NOMO-1 treated with DMSO at 0.1 percent for 48 hours (cell line): ENCODE data around the gene SLC12A7.
"Not testable (repeated sequence)": the region's sequence is repeated elsewhere in the genome, so short reads cannot be mapped to it uniquely, and the experiment has no call there.

ENCODE experiments used
- DNase-seq: peaks from one replicate; lab custom pipeline; 2025; ENCODE audit not compliant: unreplicated experiment; lab: John Stamatoyannopoulos, UW

Gene SLC12A7

DNA sequence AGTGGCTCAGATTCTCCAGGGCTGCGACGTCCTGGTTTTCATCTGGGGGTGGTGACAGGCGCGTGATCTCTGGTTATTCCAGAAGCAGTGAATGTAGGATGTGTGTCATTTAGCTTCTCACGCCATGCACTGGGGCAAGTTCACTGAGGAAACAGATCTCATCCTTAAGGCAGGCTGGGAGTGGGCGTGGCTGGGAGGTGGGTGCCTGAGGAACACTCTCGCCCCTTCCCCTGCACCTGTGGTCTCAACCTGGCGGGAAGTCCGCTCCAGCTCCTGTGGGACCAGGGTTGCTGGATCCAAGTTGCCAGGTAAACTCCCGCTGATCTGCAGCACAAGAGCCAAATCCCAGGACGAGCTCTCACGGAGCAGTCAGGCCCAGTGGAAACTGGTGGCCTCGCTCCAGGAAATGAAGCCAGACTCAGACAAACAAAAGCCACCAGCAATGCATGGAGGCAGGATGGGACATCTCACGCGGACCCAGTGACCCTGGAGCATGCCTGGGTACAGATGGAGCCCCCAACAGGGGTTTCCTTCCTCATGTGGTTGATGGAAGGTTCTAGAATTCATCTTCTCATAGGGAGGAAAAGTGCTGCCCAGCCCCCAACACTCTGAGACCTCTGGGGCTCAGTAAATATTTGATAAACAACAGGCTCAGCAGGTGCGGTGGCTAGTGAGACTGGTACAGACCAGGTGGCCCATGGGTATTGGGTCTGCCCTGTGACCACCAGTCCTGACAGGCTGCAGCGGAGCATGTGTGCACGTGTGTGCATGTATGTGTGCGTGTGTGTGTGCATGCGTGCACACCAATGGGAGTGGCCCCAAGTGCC lies 16.3 kb upstream of the SLC12A7 start:
- DNase-seq: no peak

DNA sequence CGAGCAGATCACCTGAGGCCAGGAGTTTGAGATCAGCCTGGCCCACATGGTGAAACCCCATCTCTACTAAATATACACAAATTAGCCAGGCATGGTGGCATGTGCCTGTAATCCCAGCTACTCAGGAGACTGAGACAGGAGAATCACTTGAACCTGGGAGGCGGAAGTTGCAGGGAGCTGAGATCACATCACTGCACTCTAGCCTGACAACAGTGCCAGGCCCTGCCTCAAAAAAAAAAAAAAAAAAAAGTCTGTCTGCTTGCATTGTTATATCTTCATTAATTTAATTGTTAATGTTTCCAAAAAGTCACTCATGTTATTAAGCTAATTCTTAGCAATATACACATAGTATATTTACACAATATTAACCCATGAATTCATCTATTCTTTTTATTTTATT lies 13.8 kb upstream of the SLC12A7 start:
- DNase-seq: not testable (repeated sequence)

DNA sequence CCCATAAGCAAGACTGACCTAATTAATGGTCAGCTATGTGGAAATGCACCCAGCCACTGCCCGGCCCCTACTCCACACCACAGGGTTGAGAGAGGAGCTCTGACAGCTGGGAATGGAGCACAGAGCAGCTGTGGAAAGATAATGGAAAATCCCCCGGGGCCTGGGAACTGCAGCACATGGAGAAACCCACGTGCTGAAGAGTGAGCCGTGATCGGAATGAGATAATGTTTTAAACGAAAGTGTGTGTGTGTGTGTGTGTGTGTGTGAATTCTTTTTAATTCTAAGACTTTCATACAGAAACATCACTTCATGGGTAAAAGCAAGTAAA lies 13.1 kb upstream of the SLC12A7 start:
- no peak for DNase-seq

DNA sequence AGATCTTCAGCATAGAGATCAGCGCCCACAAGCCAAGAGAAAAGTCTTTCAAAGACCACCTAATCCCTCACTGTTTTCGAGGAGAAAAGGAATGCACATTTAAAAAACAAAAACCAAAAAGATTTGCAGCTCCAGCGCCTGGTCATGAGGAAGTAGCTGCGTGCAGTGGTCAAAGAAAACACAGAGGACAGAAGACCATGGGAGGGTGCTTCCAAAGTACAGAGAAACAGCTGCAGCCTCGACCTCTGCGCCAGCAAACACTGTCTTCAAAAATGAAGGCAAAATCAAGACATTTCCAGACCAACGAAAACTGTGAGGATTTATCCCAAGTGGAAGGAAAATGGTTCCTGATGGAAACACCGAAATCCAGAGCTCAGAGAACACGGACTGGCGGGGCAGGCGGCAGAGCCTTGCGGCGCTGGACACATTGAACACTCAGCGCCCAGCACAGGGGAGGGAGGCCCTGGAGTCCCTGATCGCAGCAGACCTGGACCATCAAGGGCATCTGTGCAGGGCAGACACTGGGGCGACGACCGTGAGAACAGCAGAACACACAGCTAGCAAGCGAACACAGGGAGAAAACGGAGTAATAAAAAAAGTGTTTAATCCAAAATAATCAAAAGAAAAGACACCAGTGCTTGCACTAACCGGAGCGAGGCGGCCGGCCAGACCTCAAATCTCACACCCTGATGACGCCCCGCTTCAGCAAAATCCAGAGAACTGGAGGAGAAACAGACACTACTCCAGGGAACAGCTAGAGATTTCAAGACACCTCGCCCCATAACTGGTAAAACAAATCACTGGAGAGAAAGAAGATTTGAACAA lies 12.6 kb upstream of the SLC12A7 start:
- no peak for DNase-seq

DNA sequence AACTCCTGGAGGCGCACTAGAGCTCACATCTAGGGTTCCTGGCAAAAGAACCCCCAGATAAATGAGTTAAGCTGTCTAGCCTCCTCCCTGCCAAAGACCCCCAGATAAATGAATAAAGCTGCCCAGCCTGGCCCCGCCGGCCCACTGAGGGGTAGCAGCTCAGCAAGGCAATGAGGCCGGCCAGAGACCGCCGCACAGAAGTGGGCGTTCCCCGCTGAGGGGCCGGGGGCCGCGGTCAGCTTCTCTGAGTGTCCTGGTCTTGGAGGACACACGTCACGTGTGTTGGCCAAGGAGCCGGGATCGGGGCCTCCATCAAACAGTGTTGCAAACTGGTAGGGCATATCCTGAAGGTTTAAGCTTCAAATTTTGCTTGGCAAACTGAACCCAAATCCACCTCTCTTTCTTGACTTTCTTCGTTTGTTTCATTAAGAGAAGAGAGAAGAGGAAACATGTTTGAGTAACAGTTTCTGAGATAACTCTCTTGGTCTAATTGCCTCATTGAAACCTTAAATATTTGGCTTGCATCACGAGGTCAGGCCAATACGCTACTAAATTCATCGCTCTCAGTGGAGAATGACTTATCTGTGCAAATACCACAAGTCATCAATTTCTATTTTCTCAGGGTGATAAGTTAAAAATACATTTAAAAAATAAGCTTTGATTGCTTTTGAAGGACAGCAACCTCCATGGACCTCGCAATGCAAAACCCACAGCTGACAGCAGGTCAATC lies 11.7 kb upstream of the SLC12A7 start:
- DNase-seq: peak; percentile 23

DNA sequence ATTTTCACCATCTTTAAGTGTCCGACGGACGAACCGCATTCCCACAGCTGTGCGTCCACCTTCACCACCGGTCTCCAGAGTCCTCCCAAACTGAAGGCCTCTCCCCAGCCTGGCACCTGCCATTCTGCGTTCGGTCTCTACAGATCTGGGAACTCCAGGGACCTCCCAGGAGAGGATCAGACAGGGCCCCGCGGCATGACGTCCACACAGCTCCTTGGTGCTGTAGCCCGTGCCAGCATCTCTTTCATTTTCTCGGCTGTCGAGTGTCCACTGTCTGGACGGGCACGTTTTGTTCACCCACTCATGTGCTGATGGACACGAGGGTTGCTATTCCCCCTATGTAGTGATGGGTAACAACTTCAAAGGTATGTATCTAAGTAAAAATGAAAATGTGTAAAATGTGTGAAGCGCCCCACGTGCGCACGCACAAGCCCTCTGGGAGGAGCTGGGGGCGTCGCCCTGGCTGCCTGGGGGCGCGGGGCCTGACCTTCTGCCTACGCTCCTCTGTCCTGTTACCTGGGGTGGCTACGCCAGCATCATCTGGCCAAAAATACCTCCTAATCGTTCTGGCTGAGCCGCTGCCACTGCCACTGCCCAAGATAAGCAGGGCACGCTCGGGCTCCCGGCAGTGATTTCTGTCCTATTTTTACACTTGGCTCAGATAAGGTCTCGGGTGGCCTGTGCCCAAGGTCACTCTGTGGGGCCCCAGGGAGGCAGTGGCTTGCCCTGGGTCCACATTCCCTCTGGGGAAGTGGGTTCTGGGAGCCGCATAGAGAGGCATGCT lies 10.8 kb upstream of the SLC12A7 start:
- DNase-seq: no peak

DNA sequence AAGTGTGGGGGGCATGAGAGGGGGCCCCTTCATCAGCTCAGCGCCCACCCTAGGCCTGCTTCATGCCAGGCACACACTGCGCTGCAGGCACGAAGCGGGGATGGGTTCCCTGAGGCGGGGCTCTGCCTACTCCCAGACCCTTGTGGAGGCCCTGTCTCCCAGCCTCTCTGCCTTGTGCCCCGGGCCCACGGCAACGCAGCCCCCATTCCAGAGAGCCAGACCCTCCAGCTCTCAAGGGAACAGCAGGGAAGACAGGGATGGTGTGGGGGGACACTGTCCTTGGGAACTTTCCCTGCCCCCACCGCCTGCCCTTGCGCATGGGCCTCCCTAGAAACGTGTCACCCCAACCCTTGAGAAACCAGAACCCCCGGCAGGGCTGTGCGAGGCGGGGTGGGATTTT lies 10.0 kb upstream of the SLC12A7 start:
- no peak for DNase-seq

DNA sequence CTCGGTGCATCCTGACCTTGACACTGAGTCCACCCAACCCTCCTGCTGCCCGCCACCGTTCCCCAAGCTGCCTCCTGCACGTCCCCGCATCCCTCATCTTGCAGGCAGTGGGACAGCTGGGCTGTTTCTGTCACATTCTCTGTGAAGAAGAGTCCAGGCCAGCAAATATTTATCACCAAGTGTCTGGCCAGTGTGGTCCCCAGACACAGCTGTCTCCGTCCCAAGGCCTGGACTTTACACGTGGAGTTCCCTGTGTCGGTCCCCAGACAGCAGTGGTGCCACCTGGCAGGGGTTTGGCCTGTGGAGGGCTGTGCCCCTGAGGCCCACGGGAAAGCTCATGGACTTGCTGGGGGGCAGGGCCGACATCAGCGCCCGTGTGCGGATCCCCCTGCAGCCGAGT lies 9.2 kb upstream of the SLC12A7 start:
- DNase-seq: no peak

DNA sequence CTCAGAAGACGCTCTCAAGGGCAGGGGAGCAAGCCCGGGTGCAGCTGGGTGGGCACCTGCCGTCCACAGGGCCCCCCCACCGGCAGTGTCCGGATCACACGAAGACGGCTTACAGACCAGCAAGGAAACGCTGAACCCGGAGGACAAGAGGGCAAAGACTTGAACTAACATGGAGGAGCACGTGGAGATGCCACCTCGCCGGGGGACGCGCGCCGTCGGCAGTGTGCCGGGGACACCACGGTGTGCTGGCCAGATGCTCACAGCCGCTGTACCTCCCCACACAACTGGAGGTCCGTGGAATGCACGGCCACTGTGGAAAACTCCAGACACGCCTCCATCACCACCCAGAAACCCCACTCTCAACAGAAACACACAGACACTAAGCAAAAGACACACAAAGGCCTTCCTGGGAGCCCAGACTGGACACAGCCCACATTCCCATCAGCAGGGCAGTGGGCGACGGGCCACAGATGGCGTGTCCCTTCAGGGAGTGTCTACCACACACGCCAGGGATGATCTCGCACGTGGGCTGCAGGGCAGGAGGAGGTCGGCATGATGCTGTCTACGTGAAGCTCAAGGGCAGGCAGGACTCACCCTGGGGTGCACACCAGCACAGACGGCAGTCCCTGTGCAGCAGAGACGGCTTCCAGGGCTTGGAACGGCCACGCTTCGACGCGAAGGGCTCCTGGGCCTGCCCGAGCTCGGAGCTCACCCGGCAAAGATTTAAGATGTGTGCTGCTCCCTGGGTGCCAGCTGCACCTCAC lies 8.6 kb upstream of the SLC12A7 start:
- DNase-seq: no peak

DNA sequence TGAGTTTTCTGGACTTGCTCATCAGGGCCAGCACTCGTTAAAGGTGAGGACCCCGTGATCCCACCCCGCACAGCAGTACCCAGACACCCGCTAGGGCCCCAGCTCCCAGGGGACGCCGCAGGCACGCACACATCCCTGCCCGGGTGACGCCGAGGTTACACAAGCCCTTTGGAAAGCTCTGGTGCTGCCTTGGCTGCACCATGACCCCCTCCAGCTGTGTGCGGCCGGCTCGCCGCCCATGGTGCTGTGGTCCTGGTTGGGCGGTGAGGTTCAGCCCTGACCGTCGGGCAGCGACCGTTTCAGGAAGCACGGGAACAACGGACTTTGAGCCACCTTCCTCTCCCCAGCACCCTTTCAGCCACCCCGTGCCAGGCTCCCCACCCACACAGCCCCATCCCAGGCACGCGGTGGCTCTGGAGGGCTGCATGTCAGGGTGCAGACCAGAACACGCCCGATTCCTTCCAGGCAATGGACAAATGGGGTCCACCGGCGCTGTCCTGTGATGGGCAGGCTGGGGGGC lies 7.5 kb upstream of the SLC12A7 start:
- DNase-seq: no peak

DNA sequence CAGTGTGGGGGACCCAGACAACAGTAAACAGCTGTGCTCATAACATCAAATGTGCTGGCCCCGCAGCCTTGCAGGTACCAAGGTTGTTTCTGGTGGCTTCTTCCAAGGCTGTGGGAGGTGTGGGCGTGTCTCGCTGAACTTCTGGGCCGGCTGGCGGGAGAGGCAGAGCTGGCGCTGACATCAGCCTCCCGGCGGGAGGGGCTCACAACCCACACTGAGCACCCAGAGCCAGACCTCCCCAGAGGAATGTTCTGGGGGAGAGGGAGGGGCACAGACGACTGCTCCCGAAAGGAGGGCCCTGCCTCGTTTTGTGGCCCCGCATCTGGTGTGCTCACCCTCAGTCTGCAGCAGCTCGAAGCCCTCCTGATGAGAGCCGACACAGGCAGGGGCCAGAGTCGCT lies 6.9 kb upstream of the SLC12A7 start:
- no peak for DNase-seq

DNA sequence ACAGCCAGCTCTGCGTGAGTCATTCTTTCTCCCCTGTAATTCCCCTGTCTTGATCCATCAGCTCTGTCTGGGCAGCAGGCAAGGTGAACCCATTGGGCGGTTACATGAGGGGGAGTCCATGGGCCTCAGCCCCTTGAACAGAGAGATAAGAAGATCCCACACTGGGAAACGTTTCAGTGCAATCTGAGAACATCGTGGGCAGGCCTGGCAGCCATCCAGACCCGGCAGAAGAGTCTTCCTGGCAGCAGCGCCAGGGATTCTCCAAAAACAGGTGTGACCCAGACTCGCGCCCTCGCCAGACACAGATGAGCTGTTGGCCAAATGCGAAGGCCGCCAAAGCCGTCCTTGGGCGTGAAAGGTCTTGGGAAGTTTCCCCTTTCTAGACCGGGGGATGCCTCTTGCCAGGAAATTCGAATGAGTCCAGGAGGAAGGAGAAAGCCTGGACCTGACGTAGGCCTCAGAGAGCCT lies 6.4 kb upstream of the SLC12A7 start:
- DNase-seq: no peak

DNA sequence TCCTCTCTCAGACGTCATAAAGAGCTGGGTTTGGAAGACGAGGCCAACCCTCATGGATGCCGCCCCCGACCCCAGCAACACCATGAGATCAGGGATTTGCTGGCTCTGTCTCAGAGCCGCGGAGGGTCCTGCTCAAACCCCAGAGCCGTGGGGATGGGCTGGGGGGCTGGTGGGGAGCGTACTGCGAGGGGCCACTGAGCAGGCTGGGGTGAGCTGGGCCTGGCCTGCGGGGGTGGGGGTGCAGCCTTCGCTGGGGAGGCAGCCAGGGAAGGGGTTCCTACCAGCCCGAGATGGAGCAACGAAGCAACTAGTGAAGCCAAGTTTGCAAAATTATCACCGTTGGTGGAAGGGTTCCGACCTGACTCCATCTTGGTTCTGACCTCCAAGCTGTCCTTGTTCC lies 5.1 kb upstream of the SLC12A7 start:
- no peak for DNase-seq

DNA sequence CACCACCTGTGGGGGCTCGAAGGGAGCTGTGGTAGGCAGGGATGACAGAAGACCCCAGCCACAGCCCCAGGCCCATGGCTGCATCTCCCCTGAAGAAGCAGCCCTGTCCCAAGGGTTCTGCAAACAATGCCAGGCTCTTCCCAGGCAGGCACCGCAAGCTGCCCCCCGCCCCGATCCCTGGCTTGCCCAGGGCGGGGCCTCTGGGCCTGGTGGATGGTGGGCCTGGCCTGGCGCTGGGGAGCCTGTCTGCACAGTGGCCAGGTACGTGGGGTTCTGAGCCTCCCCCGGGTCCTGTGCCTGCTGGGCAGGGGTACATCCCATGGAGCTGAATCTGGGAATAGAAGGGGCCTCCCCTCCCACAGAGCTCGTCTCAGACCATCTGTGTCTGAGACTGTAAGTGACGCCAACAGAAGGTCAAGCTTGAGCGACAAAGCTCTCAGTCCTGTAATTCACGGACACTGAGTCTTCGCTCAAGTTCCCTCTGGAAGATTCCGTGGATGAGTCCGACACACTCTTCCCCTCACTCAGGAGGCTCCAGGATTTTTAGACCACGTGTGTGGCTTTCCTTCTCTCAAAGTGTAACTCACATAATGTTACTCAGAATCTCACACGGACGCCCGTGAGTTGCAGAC lies 4.4 kb upstream of the SLC12A7 start:
- no peak for DNase-seq

DNA sequence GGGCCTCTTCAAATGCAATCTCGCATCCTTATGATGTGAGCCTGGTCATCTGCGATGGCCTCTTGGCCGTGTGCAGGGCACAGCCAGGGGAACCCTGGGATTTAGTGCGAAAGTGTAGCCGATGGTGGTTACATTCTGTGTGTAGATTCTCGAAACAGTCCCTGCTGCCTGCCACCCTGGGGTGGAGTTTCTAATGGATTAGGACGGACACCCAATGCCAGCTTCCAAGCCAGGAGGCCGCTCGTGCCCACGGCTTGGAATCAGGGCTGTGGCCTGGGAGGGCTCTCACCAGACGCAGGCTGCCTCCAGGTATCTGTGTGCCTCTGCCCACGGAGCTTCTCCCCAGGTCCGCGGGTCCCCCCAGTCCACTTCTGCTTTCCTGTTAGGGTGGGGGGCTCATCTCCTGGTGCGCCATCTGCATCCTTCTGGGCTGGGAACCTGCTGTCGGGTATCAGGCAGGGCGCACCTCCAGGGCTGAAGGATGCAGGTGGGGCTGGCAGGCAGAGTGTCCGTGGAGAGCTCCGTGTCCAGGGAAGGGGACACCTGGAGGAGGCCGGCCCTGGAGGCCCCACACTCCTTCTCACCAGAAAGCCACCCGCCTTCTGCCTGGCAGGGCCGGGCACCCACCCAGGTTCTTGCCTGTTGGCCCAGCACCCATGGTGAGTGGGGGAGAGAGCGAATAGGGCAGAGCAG lies 3.4 kb upstream of the SLC12A7 start:
- no peak for DNase-seq

DNA sequence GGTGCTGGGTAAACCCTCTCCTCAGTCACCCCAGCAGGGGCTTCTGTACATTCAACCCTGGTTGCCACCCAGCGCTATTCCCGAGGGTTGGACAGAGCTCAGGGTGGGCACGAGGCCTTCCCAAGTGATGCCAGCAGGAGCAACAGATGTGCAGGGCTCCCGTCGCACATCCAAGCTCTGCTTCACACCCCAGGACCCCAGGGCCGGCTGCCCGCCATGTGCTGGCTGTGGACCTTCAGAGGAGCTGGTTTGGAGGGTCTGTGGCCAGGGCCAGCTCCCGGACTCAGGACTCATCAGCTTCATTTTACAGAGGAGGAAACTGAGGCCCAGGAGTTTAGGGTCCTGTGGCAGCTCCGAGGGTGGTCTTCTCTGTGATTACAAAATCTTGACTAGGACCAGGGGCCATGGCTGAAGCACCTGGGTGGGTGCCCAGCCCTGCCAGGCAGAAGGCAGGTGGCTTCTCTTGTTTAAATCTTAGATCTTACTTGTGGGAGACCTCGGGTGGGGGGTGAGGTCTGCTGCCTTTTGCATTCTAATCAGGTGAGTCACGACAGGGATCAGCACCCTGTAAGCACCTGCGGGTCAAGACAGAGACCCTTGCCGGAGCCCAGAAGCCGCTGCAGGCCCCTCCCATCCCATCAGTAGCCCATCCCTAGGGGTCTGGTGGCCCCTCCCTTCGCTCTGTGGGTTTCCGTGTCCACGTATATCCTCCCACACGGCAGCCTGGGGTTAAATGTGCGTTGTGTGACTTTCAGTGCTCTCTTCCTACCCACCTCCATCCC lies 2.1 kb upstream of the SLC12A7 start:
- DNase-seq: no peak

DNA sequence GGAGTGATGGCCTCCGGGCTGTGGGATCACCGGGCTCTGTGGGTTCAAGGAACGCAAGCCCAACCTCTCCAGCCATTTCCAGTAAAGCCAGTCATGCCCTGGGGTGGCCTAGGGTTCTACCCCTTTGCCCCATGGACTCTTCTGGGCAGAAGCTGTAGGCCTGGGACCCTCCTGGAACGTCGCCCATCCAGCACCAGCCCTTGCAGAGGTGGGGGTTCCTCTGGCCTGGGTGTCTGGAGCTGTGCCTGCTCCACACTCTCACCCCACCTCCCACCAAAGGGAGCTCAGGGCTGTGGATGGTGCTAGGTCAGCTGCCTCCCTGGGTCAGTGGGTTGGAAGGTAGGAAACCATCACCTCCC lies 1.4 kb upstream of the SLC12A7 start:
- no peak for DNase-seq

DNA sequence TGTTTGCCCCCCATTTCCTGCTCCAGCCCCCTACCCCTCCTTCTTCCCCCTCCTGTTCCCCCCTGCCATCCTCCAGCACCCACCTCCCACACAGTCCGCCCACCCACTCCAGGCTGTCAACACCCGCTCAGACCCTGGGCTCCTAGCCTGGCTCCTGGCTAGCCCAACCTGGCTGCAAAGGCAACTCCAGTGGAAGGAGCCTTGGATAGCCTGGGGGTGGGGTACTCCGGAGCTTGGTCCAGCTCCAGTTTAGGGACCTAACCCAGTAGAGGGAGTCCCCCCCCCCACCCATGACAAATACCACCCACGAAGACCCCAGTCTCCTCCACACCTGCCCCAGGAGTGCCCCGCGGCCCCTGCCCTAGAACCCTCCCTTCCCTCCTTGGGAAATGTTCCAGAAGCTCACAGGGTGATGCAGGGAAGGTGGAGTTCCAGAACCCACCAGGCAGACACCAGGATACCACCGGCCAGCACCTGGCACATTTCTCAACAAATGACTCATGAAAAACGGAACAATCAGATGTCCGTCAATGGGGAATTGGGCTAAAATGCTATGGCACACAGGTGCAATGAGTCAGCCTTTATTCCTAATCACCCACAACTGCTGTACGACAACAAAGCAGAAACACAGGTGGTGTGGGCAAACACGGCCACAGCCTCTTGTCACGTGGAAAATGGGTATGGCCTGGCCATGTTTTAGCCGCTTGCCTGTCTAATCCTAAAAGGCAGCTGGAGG lies 901 bp upstream of the SLC12A7 start:
- DNase-seq: peak; percentile 28
